ENCODE data around the gene PLEKHA1.

- TF ChIP-seq POLR2A (IDR thresholded peaks at IDR 0.05) (no peak), CTCF (IDR thresholded peaks at IDR 0.05) (no peak), EP300 (IDR thresholded peaks at IDR 0.05) (no peak)
Measured at GRCh38 chr10:122386514-122386913, 12.0 kb downstream of the PLEKHA1 start.
